Esophagus muscularis mucosa (tissue), 4 donors: ENCODE results near the gene SPTBN4. TPM values are rescaled to one million over a fixed set of nuclear protein-coding genes. Genes with fewer than 3 reads are reported as not detected.
"Not testable (repeated sequence)": the region's sequence is repeated elsewhere in the genome, so short reads cannot be mapped to it uniquely, and the experiment has no call there.

ENCODE experiments used
- DNase-seq: peaks from one replicate; pipeline ENCODE4 v3.0.0-alpha.2; 2017; ENCODE audit errors: extremely low spot score
- H3K27ac ChIP-seq, 4 donors: fragments of 200-600 bp; sonication (generic); replicated peaks in 1 of 4; 1 replicate in 3 of 4; 2 replicates in 1 of 4; pipeline ENCODE4 v1.5.1; 2016 to 2019; ENCODE audit warnings: mild to moderate bottlenecking in 1 of 4
- H3K27me3 ChIP-seq, 4 donors: fragments of 200-600 bp; sonication (generic); one replicate each; pipeline versions ENCODE4 v1.5.1 to v1.6.0; 2016 to 2019
- H3K36me3 ChIP-seq, 4 donors: fragments of 200-600 bp; sonication (generic); one replicate each; pipeline ENCODE4 v1.5.1; 2016 to 2019
- H3K4me1 ChIP-seq, 4 donors: fragments of 200-600 bp; sonication (generic); one replicate each; pipeline ENCODE4 v1.5.1; 2016 to 2019
- H3K4me3 ChIP-seq, 4 donors: fragments of 200-600 bp; sonication (generic); 1 replicate in 2 of 4; 2 replicates in 2 of 4; pipeline ENCODE4 v1.5.1; 2016 to 2019; ENCODE audit warnings: mild to moderate bottlenecking in 4 of 4, moderate library complexity in 1 of 4
- H3K9me3 ChIP-seq, 4 donors: fragments of 200-600 bp; sonication (generic); 1 replicate in 3 of 4; 2 replicates in 1 of 4; pipeline ENCODE4 v1.5.1; 2016 to 2019
- EP300 ChIP-seq: sonication (generic); formaldehyde crosslinking; IDR thresholded peaks from one replicate; pipeline ENCODE4 v1.6.1; 2017; ENCODE audit warnings: antibody characterized with exemption
- POLR2A ChIP-seq: fragments of 450-650 bp; IDR thresholded peaks from one replicate; pipeline ENCODE4 v1.6.1; 2017; ENCODE audit warnings: antibody characterized with exemption, moderate library complexity, mild to moderate bottlenecking, low read depth
- POLR2AphosphoS5 ChIP-seq, 2 donors: sonication (generic); formaldehyde crosslinking; IDR thresholded peaks; one replicate each; pipeline ENCODE4 v1.6.1; 2017; ENCODE audit warnings: antibody characterized with exemption in 2 of 2
- WGBS: methylation state at CpG from one replicate; pipeline ENCODE4 v1.1.5; 2018; 5-methylcytosine and 5-hydroxymethylcytosine counted together
- intact Hi-C: fragments of 100-400 bp; cut with DNase I; formaldehyde crosslinking; loops from one replicate; pipeline ENCODE4 v1.15.1; 2023
- total RNA-seq, 4 donors: library from RNA; depleted of rRNA; stranded (reverse); fragments of >200 nt; gene quantifications; one replicate each; pipeline versions ENCODE4 v1.1.0 to v1.2.1, GENCODE V29; 2016
- TF ChIP-seq, protein P1 (sequence below), 3 experiments: fragments of 200-600 bp in 2 of 3; fragments of 450-650 bp in 1 of 3; sonication (generic) in 2 of 3; IDR thresholded peaks; one replicate each; pipeline ENCODE4 v1.5.1; 2017 to 2019; ENCODE audit warnings: antibody characterized with exemption in 3 of 3, mild to moderate bottlenecking in 2 of 3, moderate library complexity in 1 of 3

The SPTBN4 gene
- total RNA-seq, 4 donors from 2014 or later, result 2.1 to 6.4 (median 5.8) TPM

DNA sequence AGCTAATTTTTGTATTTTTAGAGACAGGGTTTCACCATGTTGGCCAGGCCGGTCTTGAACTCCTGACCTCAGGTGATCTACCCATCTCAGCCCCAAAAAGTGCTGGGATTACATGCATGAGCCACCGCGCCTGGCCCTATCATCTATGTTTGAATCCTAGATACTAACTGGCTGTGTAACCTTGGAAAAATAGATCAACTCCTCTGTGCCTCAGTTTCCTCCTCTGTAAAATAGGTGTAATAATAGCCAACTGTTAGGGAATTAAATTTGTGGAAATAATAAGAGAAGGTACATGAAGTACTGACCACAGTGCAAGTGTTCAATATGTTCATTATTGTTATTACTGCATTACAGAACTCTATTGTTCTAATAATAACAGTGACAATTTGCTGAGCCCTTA lies 4.3 kb downstream of the SPTBN4 start:
- TF ChIP-seq POLR2A (no peak), EP300 (no peak), POLR2AphosphoS5 (IDR thresholded peaks at IDR 0.05) (no peak)
- TF ChIP-seq, protein P1, sequence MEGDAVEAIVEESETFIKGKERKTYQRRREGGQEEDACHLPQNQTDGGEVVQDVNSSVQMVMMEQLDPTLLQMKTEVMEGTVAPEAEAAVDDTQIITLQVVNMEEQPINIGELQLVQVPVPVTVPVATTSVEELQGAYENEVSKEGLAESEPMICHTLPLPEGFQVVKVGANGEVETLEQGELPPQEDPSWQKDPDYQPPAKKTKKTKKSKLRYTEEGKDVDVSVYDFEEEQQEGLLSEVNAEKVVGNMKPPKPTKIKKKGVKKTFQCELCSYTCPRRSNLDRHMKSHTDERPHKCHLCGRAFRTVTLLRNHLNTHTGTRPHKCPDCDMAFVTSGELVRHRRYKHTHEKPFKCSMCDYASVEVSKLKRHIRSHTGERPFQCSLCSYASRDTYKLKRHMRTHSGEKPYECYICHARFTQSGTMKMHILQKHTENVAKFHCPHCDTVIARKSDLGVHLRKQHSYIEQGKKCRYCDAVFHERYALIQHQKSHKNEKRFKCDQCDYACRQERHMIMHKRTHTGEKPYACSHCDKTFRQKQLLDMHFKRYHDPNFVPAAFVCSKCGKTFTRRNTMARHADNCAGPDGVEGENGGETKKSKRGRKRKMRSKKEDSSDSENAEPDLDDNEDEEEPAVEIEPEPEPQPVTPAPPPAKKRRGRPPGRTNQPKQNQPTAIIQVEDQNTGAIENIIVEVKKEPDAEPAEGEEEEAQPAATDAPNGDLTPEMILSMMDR (IDR thresholded peaks at IDR 0.05), result no peak
- H3K4me3 ChIP-seq, result no peak overlapping the region
- intact Hi-C loops, result no loop called here
- 98% methylated on average over 3 of the region's 3 CpGs for WGBS
- H3K27me3 ChIP-seq, result no peaks in the 10 kb centered on the region
- H3K4me1 ChIP-seq, result peaks cover 9 to 19% (median 16%) of the 10 kb centered on the region in 4 donors
- H3K36me3 ChIP-seq, result no peaks in the 10 kb centered on the region
- DNase-seq, result no peak
- H3K9me3 ChIP-seq, result no peaks in the 10 kb centered on the region
- H3K27ac ChIP-seq, result no peak overlapping the region

DNA sequence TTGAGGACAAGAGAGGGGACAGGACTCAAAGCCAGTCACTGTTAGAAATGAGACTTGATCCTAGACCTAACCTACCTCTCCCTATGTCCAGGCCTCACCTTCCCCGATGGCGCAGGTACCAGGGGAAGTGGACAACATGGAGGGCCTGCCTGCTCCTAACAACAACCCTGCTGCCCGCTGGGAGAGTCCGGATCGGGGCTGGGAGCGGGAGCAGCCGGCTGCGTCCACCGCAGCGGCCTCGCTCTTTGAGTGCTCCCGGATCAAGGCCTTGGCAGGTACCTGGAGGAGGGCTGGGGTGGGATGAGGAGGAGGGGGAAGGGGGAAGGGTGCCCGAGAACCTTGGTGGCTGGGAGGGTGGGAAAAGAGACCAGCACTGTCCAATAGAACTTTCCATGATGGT lies 5.7 kb downstream of the SPTBN4 start:
- no peak for DNase-seq
- TF ChIP-seq POLR2A, result no peak
- TF ChIP-seq POLR2AphosphoS5 (IDR thresholded peaks at IDR 0.05), result no peak
- no peak for TF ChIP-seq EP300
- TF ChIP-seq, protein P1 (IDR thresholded peaks at IDR 0.05), result no peak
- H3K4me3 ChIP-seq, result no peak overlapping the region
- H3K4me1 ChIP-seq, result peaks cover 0 to 7% (median 4%) of the 10 kb centered on the region in 4 donors
- no peaks in the 10 kb centered on the region for H3K27me3 ChIP-seq
- 92% methylated on average over 13 of the region's 13 CpGs for WGBS
- H3K27ac ChIP-seq, result no peak overlapping the region
- intact Hi-C loops, result no loop called here
- no peaks in the 10 kb centered on the region for H3K9me3 ChIP-seq
- H3K36me3 ChIP-seq, result no peaks in the 10 kb centered on the region

DNA sequence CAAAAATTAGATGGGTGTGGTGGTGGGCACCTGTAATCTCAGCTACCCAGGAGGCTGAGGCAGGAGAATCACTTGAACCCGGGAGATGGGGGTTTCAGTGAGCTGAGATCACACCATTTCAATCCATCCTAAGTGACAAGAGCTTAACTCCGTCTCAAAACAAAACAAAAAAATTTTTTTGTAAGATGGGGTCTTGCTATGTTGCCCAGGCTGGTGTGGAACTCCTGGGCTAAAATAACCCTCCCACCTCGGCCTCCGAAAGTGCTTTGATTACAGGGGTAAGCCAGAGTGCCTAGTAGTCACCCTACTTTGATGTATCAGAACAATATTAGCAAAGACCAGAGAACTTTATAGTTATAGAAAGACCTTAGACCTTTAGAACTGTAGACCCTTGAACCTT lies 7.9 kb downstream of the SPTBN4 start:
- Histone ChIP-seq H3K27ac (no peak overlapping the region), H3K27me3 (no peaks in the 10 kb centered on the region), H3K4me1 (no peaks in the 10 kb centered on the region), H3K4me3 (no peak overlapping the region), H3K9me3 (no peaks in the 10 kb centered on the region), H3K36me3 (peaks cover 0 to 3% (median 0%) of the 10 kb centered on the region in 4 donors)
- intact Hi-C loops, result no loop called here
- WGBS, result 93% methylated on average over 4 of the region's 4 CpGs
- no peak for TF ChIP-seq EP300
- no peak for TF ChIP-seq POLR2A
- TF ChIP-seq, protein P1 (IDR thresholded peaks at IDR 0.05), result no peak
- no peak for TF ChIP-seq POLR2AphosphoS5 (IDR thresholded peaks at IDR 0.05)
- DNase-seq, result no peak

DNA sequence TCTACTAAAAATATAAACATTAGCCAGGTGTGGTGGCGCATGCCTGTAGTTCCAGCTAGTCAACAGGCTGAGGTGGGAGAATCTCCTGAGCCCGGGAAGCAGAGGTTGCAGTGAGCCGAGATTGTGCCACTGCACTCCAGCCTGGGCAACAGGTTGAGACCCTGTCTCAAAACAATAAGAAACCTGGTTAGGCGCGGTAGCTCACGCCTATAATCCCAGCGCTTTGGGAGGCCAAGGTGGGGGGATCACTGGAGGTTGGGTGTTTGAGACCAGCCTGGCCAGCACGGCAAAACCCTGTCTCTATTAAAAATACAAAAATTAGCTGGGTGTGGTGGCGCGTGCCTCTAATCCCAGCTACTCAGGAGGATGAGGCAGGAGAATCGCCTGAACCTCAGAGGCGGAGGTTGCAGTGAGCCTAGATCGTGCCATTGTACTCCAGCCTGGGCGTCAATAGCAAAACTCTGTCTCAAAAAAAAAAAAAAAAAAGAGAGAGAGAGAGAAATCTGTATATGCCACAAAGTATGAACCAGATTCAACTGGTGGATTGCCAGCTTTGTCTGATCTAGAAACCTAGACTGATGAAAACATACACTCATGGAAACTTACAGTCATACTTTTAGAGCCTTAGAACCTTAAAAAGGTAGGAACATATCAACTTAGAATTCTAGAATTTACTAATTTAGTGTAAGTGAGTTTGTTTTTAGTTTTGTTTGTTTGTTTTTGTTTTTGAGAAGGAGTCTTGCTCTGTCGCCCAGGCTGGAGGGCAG lies 9.3 kb downstream of the SPTBN4 start:
- H3K36me3 ChIP-seq, intact Hi-C loops, DNase-seq, H3K4me3 ChIP-seq, H3K27me3 ChIP-seq, H3K4me1 ChIP-seq, H3K9me3 ChIP-seq, H3K27ac ChIP-seq: not testable (repeated sequence)
- WGBS, result 94% methylated on average over 8 of the region's 15 CpGs

DNA sequence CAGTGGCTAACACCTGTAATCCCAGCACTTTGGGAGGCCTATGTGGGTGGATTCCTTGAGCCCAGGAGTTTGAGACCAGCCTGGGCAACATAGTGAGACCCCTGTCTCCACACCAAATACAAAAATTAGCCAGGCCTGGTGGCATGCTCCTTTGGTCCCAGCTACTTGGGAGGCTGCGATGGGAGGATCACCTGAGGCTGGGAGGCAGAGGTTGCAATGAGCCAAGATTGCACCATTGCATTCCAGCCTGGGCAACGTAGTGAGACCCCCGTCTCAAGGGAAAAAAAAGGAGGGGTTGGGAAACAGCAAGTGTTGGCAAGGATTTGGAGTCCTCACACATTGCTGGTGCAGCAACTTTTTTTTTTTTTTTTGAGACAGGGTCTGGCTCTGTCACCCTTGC lies 19.2 kb downstream of the SPTBN4 start:
- intact Hi-C loops, result no loop called here

More for the DNA sequence above, 19.2 kb downstream of the SPTBN4 start:
- Histone ChIP-seq H3K27ac (no peak overlapping the region), H3K27me3 (peaks cover 0 to 7% (median 0%) of the 10 kb centered on the region in 4 donors), H3K36me3 (no peaks in the 10 kb centered on the region), H3K4me3 (no peak overlapping the region), H3K4me1 (peaks cover 0 to 9% (median 8%) of the 10 kb centered on the region in 4 donors), H3K9me3 (no peaks in the 10 kb centered on the region)
- 97% methylated on average over 3 of the region's 3 CpGs for WGBS
- TF ChIP-seq, protein P1 (IDR thresholded peaks at IDR 0.05), result no peak
- TF ChIP-seq EP300 (no peak), POLR2AphosphoS5 (IDR thresholded peaks at IDR 0.05) (no peak), POLR2A (no peak)
- DNase-seq, result no peak
